NCI-H146 (cell line): ENCODE data around the gene MRPL22.
"Not testable (repeated sequence)": the region's sequence is repeated elsewhere in the genome, so short reads cannot be mapped to it uniquely, and the experiment has no call there.

Source experiments
- DNase-seq: peaks from one replicate; lab custom pipeline; 2025; lab: John Stamatoyannopoulos, UW

The MRPL22 gene

GRCh38 chr5:154997746-154998145 lies 56.9 kb downstream of the MRPL22 start:
- no peak for DNase-seq

- no peak for DNase-seq
These were observed 59.0 kb downstream of the MRPL22 start for GRCh38 chr5:154999865-155000264.

- no peak for DNase-seq
These were observed 60.6 kb downstream of the MRPL22 start for GRCh38 chr5:155001523-155001922.

GRCh38 chr5:155002722-155003121 lies 61.8 kb downstream of the MRPL22 start:
- DNase-seq, result not testable (repeated sequence)

- no peak for DNase-seq
These were observed 63.4 kb downstream of the MRPL22 start for GRCh38 chr5:155004138-155004744.

GRCh38 chr5:155006265-155006664 lies 65.4 kb downstream of the MRPL22 start:
- DNase-seq, result not testable (repeated sequence)

- DNase-seq, result no peak
These were observed 67.8 kb downstream of the MRPL22 start for GRCh38 chr5:155008669-155009068.

- no peak for DNase-seq
These were observed 70.0 kb downstream of the MRPL22 start for GRCh38 chr5:155010881-155011280.

- no peak for DNase-seq
These were observed 72.7 kb downstream of the MRPL22 start, which contains the start of gene KIF4B for GRCh38 chr5:155013526-155013925. Gene KIF4B (plus strand): TSS chr5:155013755. CDS start chr5:155013860, 105 bp downstream.

GRCh38 chr5:155015239-155015638 lies 74.4 kb downstream of the MRPL22 start:
- no peak for DNase-seq

- no peak for DNase-seq
These were observed 76.7 kb downstream of the MRPL22 start for GRCh38 chr5:155017610-155018009.
